Hepatocyte (in vitro differentiated cells): ENCODE measurements around the gene NEURL2.

ENCODE experiments used
- EZH2phosphoT487 ChIP-seq: fragments of 200-600 bp; sonication (generic); IDR thresholded peaks from one replicate; pipeline ENCODE4 v1.6.1; 2018; ENCODE audit warnings: antibody characterized with exemption, mild to moderate bottlenecking, low read depth, moderate library complexity; ENCODE audit not compliant: unreplicated experiment, severe bottlenecking
- TF ChIP-seq, protein P1 (sequence below): fragments of 200-600 bp; sonication (generic); IDR thresholded peaks from 2 replicates; pipeline ENCODE4 v1.5.1; 2016; ENCODE audit warnings: antibody characterized with exemption, mild to moderate bottlenecking; ENCODE audit not compliant: poor library complexity

- TF ChIP-seq, protein P1, sequence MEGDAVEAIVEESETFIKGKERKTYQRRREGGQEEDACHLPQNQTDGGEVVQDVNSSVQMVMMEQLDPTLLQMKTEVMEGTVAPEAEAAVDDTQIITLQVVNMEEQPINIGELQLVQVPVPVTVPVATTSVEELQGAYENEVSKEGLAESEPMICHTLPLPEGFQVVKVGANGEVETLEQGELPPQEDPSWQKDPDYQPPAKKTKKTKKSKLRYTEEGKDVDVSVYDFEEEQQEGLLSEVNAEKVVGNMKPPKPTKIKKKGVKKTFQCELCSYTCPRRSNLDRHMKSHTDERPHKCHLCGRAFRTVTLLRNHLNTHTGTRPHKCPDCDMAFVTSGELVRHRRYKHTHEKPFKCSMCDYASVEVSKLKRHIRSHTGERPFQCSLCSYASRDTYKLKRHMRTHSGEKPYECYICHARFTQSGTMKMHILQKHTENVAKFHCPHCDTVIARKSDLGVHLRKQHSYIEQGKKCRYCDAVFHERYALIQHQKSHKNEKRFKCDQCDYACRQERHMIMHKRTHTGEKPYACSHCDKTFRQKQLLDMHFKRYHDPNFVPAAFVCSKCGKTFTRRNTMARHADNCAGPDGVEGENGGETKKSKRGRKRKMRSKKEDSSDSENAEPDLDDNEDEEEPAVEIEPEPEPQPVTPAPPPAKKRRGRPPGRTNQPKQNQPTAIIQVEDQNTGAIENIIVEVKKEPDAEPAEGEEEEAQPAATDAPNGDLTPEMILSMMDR = no peak
- TF ChIP-seq EZH2phosphoT487 = no peak
These were observed 33.7 kb downstream of the NEURL2 start, which contains the start of the genes ACOT8 and ZSWIM3 for GRCh38 chr20:45857114-45857881.
